Fibroblast of pulmonary artery (primary cell): ENCODE results near the gene CARD8.

Source experiments
- DNase-seq: peaks from one replicate; pipeline ENCODE4 v3.0.0-alpha.2; 2010; ENCODE audit warnings: low read depth
- H3K4me3 ChIP-seq: replicated peaks from 2 replicates; pipeline ENCODE4 v1.5.1; 2011; ENCODE audit warnings: low read depth, mild to moderate bottlenecking, control low read depth, low read length, moderate library complexity
- CTCF ChIP-seq: IDR thresholded peaks from 2 replicates; pipeline ENCODE4 v1.5.1; 2011; ENCODE audit warnings: mild to moderate bottlenecking, control low read depth, low read length, inconsistent platforms; ENCODE audit errors: missing control alignments

The CARD8 gene

GRCh38 chr19:48206397-48207093 lies 49.2 kb downstream of the CARD8 start:
- TF ChIP-seq CTCF, result no peak
- no peak for DNase-seq
- no peak overlapping the region for H3K4me3 ChIP-seq

- peak; percentile 95 for DNase-seq
- peak overlapping the region; percentile 92 for H3K4me3 ChIP-seq
- no peak for TF ChIP-seq CTCF
Measured at GRCh38 chr19:48203794-48204628, 51.7 kb downstream of the CARD8 start.

GRCh38 chr19:48203222-48203793 lies 52.4 kb downstream of the CARD8 start:
- DNase-seq, result no peak
- peak overlapping the region; percentile 92 for H3K4me3 ChIP-seq
- TF ChIP-seq CTCF, result no peak

DNA sequence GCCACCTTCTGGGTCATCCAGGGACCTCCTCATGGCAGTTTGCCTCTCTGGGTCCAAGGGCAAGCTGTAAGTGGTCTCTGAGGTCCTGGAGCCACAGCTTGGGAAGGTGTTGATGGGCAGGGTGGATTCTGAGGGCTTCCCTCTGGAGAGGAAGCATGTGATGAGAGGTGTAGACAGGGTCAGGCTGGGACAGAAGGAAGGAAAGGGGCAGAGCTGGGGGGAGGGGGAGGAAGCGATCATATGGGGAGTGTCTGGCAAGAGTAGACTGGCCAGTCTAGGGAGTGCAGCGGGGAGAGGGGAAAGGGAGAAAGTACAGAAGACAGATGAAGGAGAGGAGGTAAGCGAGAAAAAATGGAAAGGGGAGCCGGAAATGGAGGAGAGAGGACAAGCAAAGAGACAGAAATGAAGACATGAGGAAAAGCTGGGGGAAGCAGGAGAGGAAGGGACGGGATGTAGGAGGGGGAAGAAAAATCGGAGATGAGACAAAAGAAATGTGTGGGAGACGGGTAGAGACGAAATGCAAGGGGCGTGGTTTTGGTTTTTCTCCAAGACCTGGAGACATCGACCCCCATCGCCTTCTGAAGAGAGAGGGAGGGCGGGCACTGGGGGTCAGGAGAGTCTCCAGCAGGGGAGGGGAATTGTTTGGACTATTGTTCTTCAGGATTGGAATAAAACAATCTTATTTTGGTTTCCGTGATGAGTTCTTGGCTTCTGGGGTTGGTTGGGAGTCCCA lies 58.6 kb downstream of the CARD8 start:
- DNase-seq, result peak; percentile 80
- no peak for TF ChIP-seq CTCF

GRCh38 chr19:48196321-48196763 lies 59.4 kb downstream of the CARD8 start:
- peak; percentile 23 for DNase-seq
- no peak overlapping the region for H3K4me3 ChIP-seq
- TF ChIP-seq CTCF, result no peak

More for the DNA sequence above, 58.6 kb downstream of the CARD8 start:
- H3K4me3 ChIP-seq, result peak overlapping the region; percentile 19
